Hepatocyte (in vitro differentiated cells): ENCODE measurements around the gene SHMT2.

Experiments used
- EZH2 ChIP-seq: fragments of 200-600 bp; sonication (generic); IDR thresholded peaks from 2 replicates; pipeline ENCODE4 v1.6.1; 2016; ENCODE audit warnings: antibody characterized with exemption, mild to moderate bottlenecking, borderline replicate concordance
- EZH2phosphoT487 ChIP-seq: fragments of 200-600 bp; sonication (generic); IDR thresholded peaks from one replicate; pipeline ENCODE4 v1.6.1; 2018; ENCODE audit warnings: antibody characterized with exemption, mild to moderate bottlenecking, low read depth, moderate library complexity; ENCODE audit not compliant: unreplicated experiment, severe bottlenecking
- TF ChIP-seq, protein P1 (sequence below): fragments of 200-600 bp; sonication (generic); IDR thresholded peaks from 2 replicates; pipeline ENCODE4 v1.5.1; 2016; ENCODE audit warnings: antibody characterized with exemption, mild to moderate bottlenecking; ENCODE audit not compliant: poor library complexity

DNA sequence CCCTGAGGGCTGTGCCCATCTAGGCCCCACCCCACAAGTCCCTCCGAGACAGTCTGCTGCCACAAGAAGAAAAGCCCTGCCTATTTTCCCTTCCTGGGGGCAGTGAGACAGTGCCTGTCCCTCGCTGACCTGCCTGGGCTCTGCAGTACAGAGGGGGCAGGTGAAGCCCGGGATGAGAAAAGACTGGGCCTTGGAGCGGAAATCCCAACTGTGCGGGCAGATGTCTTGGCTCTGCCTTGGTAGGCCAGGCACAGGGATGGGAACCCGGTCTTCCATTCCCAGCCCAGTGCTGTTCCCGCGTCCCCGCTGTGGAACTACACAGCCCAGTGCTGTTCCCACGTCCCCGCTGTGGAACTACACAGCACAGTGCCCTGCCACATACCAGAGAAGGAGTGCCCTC lies 25.7 kb upstream of the SHMT2 start:
- TF ChIP-seq, protein P1, sequence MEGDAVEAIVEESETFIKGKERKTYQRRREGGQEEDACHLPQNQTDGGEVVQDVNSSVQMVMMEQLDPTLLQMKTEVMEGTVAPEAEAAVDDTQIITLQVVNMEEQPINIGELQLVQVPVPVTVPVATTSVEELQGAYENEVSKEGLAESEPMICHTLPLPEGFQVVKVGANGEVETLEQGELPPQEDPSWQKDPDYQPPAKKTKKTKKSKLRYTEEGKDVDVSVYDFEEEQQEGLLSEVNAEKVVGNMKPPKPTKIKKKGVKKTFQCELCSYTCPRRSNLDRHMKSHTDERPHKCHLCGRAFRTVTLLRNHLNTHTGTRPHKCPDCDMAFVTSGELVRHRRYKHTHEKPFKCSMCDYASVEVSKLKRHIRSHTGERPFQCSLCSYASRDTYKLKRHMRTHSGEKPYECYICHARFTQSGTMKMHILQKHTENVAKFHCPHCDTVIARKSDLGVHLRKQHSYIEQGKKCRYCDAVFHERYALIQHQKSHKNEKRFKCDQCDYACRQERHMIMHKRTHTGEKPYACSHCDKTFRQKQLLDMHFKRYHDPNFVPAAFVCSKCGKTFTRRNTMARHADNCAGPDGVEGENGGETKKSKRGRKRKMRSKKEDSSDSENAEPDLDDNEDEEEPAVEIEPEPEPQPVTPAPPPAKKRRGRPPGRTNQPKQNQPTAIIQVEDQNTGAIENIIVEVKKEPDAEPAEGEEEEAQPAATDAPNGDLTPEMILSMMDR, result no peak
- TF ChIP-seq EZH2phosphoT487 (no peak), EZH2 (no peak)
